MCF 10A (cell line): ENCODE data around the gene CCDC177. TPM values are rescaled to one million over a fixed set of nuclear protein-coding genes. Genes with fewer than 3 reads are reported as not detected.
A peak's percentile ranks its signal among the peaks of the same experiment; 100 is the strongest.

ENCODE experiments used
- BruUV-seq: library from RNA; stranded (reverse); fragments of 400-500 nt; replicated peaks from 2 replicates; lab custom pipeline; 2021; lab: Mats Ljungman, UMichigan
- CTCF ChIA-PET: fragments of 300-600 bp; sonication (Branson Sonifier 250); formaldehyde crosslinking; extraction: SDS; loops from one replicate; lab custom pipeline; 2021; ENCODE audit warnings: antibody characterized with exemption, inconsistent platforms; lab: Yijun Ruan, JAX
- POLR2A ChIA-PET: fragments of 300-600, 350-650 bp; sonication (Branson Sonifier 250); formaldehyde crosslinking; extraction: SDS; loops from one replicate; lab custom pipeline; 2020; ENCODE audit warnings: antibody characterized with exemption, inconsistent platforms; lab: Yijun Ruan, JAX
- DNase-seq: peaks from one replicate; pipeline ENCODE4 v3.0.0-alpha.2; 2018; ENCODE audit not compliant: unreplicated experiment
- H3K27ac Mint-ChIP-seq: one replicate; pipeline ENCODE4 v1.8.0; 2022; ENCODE audit warnings: mild to moderate bottlenecking, low read depth, mixed read lengths; ENCODE audit not compliant: unreplicated experiment
- H3K27me3 Mint-ChIP-seq: one replicate; pipeline ENCODE4 v1.8.0; 2022; ENCODE audit warnings: mixed read lengths; ENCODE audit not compliant: insufficient read depth, unreplicated experiment
- H3K36me3 Mint-ChIP-seq: one replicate; pipeline ENCODE4 v1.8.0; 2022; ENCODE audit warnings: mild to moderate bottlenecking, moderate library complexity, mixed read lengths; ENCODE audit not compliant: insufficient read depth, unreplicated experiment
- H3K4me1 Mint-ChIP-seq: one replicate; pipeline ENCODE4 v1.8.0; 2022; ENCODE audit warnings: mixed read lengths; ENCODE audit not compliant: insufficient read depth, unreplicated experiment
- H3K4me3 Mint-ChIP-seq: one replicate; pipeline ENCODE4 v1.8.0; 2022; ENCODE audit warnings: mild to moderate bottlenecking, moderate library complexity, mixed read lengths; ENCODE audit not compliant: unreplicated experiment
- H3K9me3 Mint-ChIP-seq: one replicate; pipeline ENCODE4 v1.8.0; 2022; ENCODE audit warnings: mixed read lengths; ENCODE audit not compliant: unreplicated experiment
- intact Hi-C: fragments of 100-400 bp; cut with micrococcal nuclease; formaldehyde crosslinking; loops from 2 replicates; pipeline ENCODE4 v1.14.1; 2022
- total RNA-seq: library from RNA; stranded (reverse); gene quantifications from 2 replicates; pipeline ENCODE4 v1.2.3, GENCODE V29; 2022
- TF ChIP-seq, protein P1 (sequence below): fragments of 200-600 bp; IDR thresholded peaks from one replicate; pipeline ENCODE4 v1.8.0; 2022; ENCODE audit warnings: antibody characterized with exemption, mild to moderate bottlenecking; ENCODE audit not compliant: unreplicated experiment

Gene CCDC177
- total RNA-seq, 1 experiment from 2014 or later: not detected

DNA sequence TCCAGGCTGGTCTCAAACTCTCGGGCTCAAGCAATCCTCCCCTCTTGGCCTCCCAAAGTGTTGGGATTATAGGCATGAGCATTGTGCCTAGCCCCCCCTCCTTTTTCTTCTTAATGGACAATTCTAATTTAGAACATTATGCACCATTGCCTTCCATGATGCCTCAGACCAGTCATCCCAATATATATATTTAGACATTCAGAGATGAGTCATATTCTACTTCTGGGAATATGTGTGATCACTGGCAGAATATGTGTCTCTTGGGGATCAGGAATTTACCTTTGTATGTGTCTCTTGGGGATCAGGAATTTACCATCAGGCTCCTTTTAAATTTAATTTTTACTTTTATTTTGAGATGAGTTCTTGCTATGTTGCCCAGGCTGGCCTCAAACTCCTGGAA lies 7.5 kb upstream of the CCDC177 start:
- H3K4me3 Mint-ChIP-seq: no peak overlapping the region
- CTCF ChIA-PET: interaction anchor here (0.5 to 9.4 kb wide), 6 partner anchors 10 to 446 kb away, joined by 3 to 127 read pairs (median 5); no protein-coding TSS in a partner anchor
- POLR2A ChIA-PET: no interaction called here
- no peaks in the 10 kb centered on the region for H3K27me3 Mint-ChIP-seq
- DNase-seq: peak; percentile 47
- no TSS peak for BruUV-seq
- H3K27ac Mint-ChIP-seq: no peak overlapping the region
- peaks cover 20% of the 10 kb centered on the region for H3K4me1 Mint-ChIP-seq
- TF ChIP-seq, protein P1, sequence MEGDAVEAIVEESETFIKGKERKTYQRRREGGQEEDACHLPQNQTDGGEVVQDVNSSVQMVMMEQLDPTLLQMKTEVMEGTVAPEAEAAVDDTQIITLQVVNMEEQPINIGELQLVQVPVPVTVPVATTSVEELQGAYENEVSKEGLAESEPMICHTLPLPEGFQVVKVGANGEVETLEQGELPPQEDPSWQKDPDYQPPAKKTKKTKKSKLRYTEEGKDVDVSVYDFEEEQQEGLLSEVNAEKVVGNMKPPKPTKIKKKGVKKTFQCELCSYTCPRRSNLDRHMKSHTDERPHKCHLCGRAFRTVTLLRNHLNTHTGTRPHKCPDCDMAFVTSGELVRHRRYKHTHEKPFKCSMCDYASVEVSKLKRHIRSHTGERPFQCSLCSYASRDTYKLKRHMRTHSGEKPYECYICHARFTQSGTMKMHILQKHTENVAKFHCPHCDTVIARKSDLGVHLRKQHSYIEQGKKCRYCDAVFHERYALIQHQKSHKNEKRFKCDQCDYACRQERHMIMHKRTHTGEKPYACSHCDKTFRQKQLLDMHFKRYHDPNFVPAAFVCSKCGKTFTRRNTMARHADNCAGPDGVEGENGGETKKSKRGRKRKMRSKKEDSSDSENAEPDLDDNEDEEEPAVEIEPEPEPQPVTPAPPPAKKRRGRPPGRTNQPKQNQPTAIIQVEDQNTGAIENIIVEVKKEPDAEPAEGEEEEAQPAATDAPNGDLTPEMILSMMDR: no peak
- intact Hi-C loops: loop anchor here (10.0 kb wide), 1 partner anchor 233 kb away; no protein-coding TSS in a partner anchor
- H3K9me3 Mint-ChIP-seq: no peaks in the 10 kb centered on the region
- H3K36me3 Mint-ChIP-seq: no peaks in the 10 kb centered on the region

DNA sequence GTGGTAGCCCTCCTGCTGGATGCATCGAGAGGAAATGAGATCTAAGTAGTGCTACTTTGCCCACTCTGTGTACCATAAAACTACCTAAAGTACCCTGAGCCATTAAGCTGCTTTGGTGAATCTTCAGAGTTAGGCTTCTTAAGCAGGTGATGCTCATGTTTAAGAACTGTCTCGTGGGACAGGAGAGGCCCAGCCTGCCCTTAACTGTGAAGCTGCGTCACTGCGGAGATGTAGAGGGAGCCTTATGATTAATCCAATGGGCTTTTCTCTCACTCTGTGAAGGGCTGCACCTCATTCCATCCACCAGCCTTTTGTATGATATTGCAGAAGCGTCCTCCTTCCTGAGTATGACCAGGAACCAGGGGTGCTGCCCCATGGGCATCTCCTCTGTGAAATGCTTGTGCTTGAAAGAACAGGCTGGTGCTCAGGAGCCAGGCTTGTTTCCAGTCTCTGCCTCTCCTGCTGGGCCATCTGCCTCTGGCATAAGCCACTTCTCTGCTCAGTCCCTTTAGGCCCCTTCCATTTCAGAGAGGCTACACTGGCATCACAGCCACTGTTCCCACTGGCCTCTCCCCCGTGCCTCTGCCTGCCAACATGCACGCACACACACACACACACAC lies 6.8 kb upstream of the CCDC177 start:
- no TSS peak for BruUV-seq
- ChIA-PET CTCF (interaction anchor here (0.6 to 9.4 kb wide), 6 partner anchors 24 to 492 kb away, joined by 3 to 127 read pairs (median 3); no protein-coding TSS in a partner anchor), POLR2A (interaction anchor here (0.5 to 2.1 kb wide), 4 partner anchors 30 to 224 kb away, joined by 3 to 8 read pairs (median 5); partner anchors contain the start of gene SUSD6)
- Mint-ChIP-seq H3K36me3 (no peaks in the 10 kb centered on the region), H3K9me3 (no peaks in the 10 kb centered on the region), H3K27me3 (peaks cover 5% of the 10 kb centered on the region), H3K4me1 (peaks cover 20% of the 10 kb centered on the region), H3K27ac (no peak overlapping the region), H3K4me3 (no peak overlapping the region)
- intact Hi-C loops: loop anchor here (10.0 kb wide), 1 partner anchor 233 kb away; no protein-coding TSS in a partner anchor
- DNase-seq: no peak
- TF ChIP-seq, protein P1: no peak

DNA sequence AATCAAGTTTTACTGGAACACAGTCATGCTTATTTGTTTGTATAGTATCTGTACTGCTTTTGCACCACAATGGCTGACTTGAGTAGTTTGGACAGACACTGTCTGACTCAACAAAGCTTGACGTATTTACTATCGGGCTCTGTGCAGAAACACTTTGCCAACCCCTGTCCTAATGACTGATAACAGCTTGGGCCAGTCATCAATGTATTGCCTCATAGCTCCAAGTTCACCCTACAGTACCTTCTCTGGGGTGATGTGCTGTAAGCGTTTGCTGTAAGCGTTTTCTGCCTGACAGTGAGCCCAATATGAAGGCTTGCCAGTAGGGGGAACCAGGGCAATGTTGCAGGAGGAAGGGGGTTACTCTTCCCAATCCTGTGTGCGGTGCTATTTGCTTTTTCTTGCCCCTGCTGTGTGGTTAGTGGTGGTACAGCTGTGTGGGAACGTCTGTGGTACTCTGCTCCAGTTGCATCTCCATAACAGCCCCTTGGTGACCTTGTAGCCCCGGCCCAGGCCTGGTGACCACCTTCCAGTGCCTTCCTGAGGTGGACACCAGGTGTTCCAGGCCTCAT lies 5.4 kb upstream of the CCDC177 start:
- TF ChIP-seq, protein P1: peak; percentile 49
- CTCF ChIA-PET: interaction anchor here (0.6 to 9.4 kb wide), 20 partner anchors 9 to 494 kb away, joined by 3 to 127 read pairs (median 4); no protein-coding TSS in a partner anchor

DNA sequence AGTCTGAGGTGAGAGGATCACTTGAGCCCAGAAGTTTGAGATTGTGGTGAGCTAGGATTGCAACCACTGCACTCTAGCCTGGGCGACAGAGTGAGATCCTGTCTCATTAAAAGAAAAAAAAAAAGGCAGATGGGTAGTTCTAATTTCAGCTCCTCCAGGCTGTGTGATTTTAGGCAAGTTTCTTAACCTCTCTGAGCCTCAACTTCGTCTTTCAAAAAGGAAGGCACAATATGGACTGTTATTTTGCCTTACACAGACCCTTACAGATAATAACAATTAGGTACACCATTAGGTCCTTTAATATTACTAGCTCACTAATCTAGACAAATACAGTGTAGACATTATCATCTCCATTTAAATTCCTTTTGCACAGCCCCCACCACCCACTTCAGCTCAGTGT lies 4.8 kb upstream of the CCDC177 start:
- peak overlapping the region; percentile 32 for H3K27ac Mint-ChIP-seq
- intact Hi-C loops: no loop called here
- no peaks in the 10 kb centered on the region for H3K9me3 Mint-ChIP-seq
- no TSS peak for BruUV-seq
- H3K4me3 Mint-ChIP-seq: no peak overlapping the region
- POLR2A ChIA-PET: interaction anchor here (0.6 to 2.1 kb wide), 10 partner anchors 16 to 187 kb away, joined by 3 to 12 read pairs (median 3); partner anchors contain the start of genes SRSF5 and SUSD6
- H3K36me3 Mint-ChIP-seq: no peaks in the 10 kb centered on the region
- DNase-seq: no peak
- TF ChIP-seq, protein P1: no peak
- H3K4me1 Mint-ChIP-seq: peaks cover 18% of the 10 kb centered on the region
- H3K27me3 Mint-ChIP-seq: peaks cover 23% of the 10 kb centered on the region
- CTCF ChIA-PET: interaction anchor here (0.6 to 9.4 kb wide), 21 partner anchors 9 to 1315 kb away, joined by 3 to 127 read pairs (median 4); no protein-coding TSS in a partner anchor

More for the DNA sequence above, 5.4 kb upstream of the CCDC177 start:
- peak; percentile 90 for DNase-seq
- POLR2A ChIA-PET: interaction anchor here (0.6 to 2.1 kb wide), 12 partner anchors 16 to 187 kb away, joined by 3 to 12 read pairs (median 4); partner anchors contain the start of genes SRSF5 and SUSD6
- Mint-ChIP-seq H3K9me3 (no peaks in the 10 kb centered on the region), H3K4me3 (no peak overlapping the region), H3K27ac (peak overlapping the region; percentile 32), H3K27me3 (peaks cover 17% of the 10 kb centered on the region), H3K4me1 (peaks cover 18% of the 10 kb centered on the region), H3K36me3 (no peaks in the 10 kb centered on the region)
- no TSS peak for BruUV-seq
- intact Hi-C loops: loop anchor here (10.0 kb wide), 1 partner anchor 235 kb away; no protein-coding TSS in a partner anchor
